Right lobe of liver (tissue), 6 donors: ENCODE data around the gene RASSF6. TPM values are rescaled to one million over a fixed set of nuclear protein-coding genes. Genes with fewer than 3 reads are reported as not detected.

Source experiments
- ATAC-seq, 4 donors: fragments of 200-7000 bp; cut with Tn5 transposase; one replicate each; pipeline ENCODE4 v1.9.1; 2020; ENCODE audit warnings: mild to moderate bottlenecking in 4 of 4, moderate library complexity in 4 of 4
- DNase-seq, 3 donors: peaks; one replicate each; pipeline ENCODE4 v3.0.0-alpha.2; 2020
- H3K27ac ChIP-seq, 3 donors: fragments of 200-600 bp; one replicate each; pipeline ENCODE4 v1.8.0; 2022
- H3K27me3 ChIP-seq, 2 donors: fragments of 200-600 bp; one replicate each; pipeline ENCODE4 v1.8.0; 2022
- H3K36me3 ChIP-seq, 4 donors: fragments of 200-600 bp; sonication (generic) in 1 of 4; one replicate each; pipeline versions ENCODE4 v1.5.1 to v1.8.0; 2017 to 2022; ENCODE audit warnings: control low read depth in 1 of 4
- H3K4me1 ChIP-seq, 4 donors: fragments of 200-600 bp; sonication (generic) in 1 of 4; one replicate each; pipeline versions ENCODE4 v1.5.1 to v1.8.0; 2017 to 2022; ENCODE audit warnings: control low read depth in 1 of 4
- H3K4me3 ChIP-seq, 3 donors: fragments of 200-600 bp; one replicate each; pipeline ENCODE4 v1.8.0; 2022
- H3K9me3 ChIP-seq, 4 donors: fragments of 200-600 bp; sonication (generic) in 1 of 4; one replicate each; pipeline versions ENCODE4 v1.5.1 to v1.8.0; 2017 to 2022; ENCODE audit warnings: control low read depth in 1 of 4
- POLR2A ChIP-seq: fragments of 450-650 bp; IDR thresholded peaks from one replicate; pipeline ENCODE4 v1.6.1; 2017; ENCODE audit warnings: antibody characterized with exemption, mild to moderate bottlenecking
- WGBS: methylation state at CpG from one replicate; pipeline ENCODE4 v1.1.6; 2018; ENCODE audit warnings: low coverage, low lambda C conversion rate; ENCODE audit not compliant: insufficient coverage; ENCODE audit errors: missing lambda C conversion rate; 5-methylcytosine and 5-hydroxymethylcytosine counted together
- intact Hi-C, 2 donors: fragments of 100-400 bp; cut with DNase I; formaldehyde crosslinking; loops; one replicate each; pipeline versions ENCODE4 v1.11.2 to v1.14.1; 2022
- total RNA-seq, 6 experiments: library from RNA; depleted of rRNA in 2 of 6; stranded (reverse); fragments of >200 nt in 2 of 6; fragmentation: NEBNext Ultra II Directional in 3 of 6; extraction: Animal tissue kit (Norgen Biotek cat#: 25700) in 3 of 6; gene quantifications; one replicate each; pipeline versions ENCODE4 v1.1.0 to v1.2.4, GENCODE V29; 2016 to 2023
- TF ChIP-seq, protein P1 (sequence below), 4 donors: fragments of 200-600 bp in 3 of 4; fragments of 450-650 bp in 1 of 4; IDR thresholded peaks; one replicate each; pipeline versions ENCODE4 v1.5.1 to v1.8.0; 2016 to 2022; ENCODE audit warnings: antibody characterized with exemption in 4 of 4, mild to moderate bottlenecking in 2 of 4
- donor health status: DM: no; HTN: yes; CAD: no.
- donor health status: DM: no; HTN: no; CAD: no.
- donor health status: DM: no; HTN: no; CAD: no.
- donor health status: DM: no; HTN: yes; CAD: no.
- donor health status: DM: no; HTN: yes; CAD: no.

RASSF6 gene
- total RNA-seq, 6 experiments from 2014 or later, result 0.22 to 2.2 (median 0.91) TPM

DNA sequence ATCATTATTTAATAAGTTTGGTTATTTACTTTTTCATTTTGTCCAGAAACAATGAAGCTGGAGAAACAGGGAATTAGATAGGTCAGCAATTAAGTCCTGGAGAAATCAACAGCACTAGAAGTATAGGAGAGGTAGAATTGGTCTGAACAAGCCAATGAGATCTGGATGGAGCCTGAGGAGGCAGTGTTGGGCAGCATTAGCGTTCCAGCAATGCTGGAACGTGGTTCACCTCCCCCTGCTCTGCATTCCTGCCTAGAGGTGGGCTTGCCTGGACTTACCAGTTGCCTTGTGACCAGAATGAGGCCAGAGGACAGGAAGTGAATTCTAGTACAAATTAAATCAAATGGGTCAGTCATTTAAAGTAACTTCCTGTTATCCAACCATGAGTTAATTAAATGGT, 4.6 kb downstream of the RASSF6 start:
- no peak overlapping the region for H3K27ac ChIP-seq

DNA sequence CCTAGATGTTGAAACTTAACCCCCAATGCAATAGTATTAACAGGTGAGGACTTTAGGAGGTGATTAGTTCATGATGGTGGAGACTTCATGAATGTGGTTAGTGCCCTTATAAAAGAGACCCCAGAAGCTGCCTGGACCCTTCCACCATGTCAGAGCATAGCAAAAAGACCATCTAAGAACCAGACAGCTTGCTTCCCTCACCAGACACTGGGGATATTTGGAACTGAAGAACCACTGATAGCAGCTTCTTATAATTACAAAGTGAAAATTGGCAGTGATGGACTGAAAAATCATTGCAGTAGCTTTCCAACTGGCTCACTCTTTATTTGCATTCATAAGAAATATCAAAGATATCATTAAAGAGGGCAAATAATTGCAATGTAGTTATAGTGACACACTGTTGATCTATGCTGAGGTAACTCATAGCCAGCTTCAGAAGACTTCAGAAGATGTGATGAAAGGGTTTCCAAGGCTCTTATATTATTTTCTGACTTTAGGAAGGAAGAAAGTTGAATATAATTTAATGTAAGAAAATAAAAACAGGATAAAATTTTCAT, 5.8 kb downstream of the RASSF6 start:
- H3K27me3 ChIP-seq, result no peaks in the 10 kb centered on the region
- H3K4me1 ChIP-seq, result peaks cover 0 to 7% (median 0%) of the 10 kb centered on the region in 4 donors
- DNase-seq, result no peak
- intact Hi-C loops, result no loop called here
- H3K4me3 ChIP-seq, result no peak overlapping the region
- no peaks in the 10 kb centered on the region for H3K9me3 ChIP-seq
- no peak for ATAC-seq
- no peak overlapping the region for H3K27ac ChIP-seq
- no peaks in the 10 kb centered on the region for H3K36me3 ChIP-seq
- TF ChIP-seq POLR2A, result no peak
- TF ChIP-seq, protein P1, sequence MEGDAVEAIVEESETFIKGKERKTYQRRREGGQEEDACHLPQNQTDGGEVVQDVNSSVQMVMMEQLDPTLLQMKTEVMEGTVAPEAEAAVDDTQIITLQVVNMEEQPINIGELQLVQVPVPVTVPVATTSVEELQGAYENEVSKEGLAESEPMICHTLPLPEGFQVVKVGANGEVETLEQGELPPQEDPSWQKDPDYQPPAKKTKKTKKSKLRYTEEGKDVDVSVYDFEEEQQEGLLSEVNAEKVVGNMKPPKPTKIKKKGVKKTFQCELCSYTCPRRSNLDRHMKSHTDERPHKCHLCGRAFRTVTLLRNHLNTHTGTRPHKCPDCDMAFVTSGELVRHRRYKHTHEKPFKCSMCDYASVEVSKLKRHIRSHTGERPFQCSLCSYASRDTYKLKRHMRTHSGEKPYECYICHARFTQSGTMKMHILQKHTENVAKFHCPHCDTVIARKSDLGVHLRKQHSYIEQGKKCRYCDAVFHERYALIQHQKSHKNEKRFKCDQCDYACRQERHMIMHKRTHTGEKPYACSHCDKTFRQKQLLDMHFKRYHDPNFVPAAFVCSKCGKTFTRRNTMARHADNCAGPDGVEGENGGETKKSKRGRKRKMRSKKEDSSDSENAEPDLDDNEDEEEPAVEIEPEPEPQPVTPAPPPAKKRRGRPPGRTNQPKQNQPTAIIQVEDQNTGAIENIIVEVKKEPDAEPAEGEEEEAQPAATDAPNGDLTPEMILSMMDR (IDR thresholded peaks at IDR 0.05), result no peak

More for the DNA sequence above, 4.6 kb downstream of the RASSF6 start:
- DNase-seq (no peak), ATAC-seq (no peak)
- 67% methylated on average over 1 of the region's 2 CpGs for WGBS
- H3K4me3 ChIP-seq, result no peak overlapping the region
- no peaks in the 10 kb centered on the region for H3K27me3 ChIP-seq
- no peaks in the 10 kb centered on the region for H3K36me3 ChIP-seq
- TF ChIP-seq POLR2A, result no peak
- TF ChIP-seq, protein P1 (IDR thresholded peaks at IDR 0.05), result no peak
- intact Hi-C loops, result no loop called here
- no peaks in the 10 kb centered on the region for H3K4me1 ChIP-seq
- H3K9me3 ChIP-seq, result no peaks in the 10 kb centered on the region

DNA sequence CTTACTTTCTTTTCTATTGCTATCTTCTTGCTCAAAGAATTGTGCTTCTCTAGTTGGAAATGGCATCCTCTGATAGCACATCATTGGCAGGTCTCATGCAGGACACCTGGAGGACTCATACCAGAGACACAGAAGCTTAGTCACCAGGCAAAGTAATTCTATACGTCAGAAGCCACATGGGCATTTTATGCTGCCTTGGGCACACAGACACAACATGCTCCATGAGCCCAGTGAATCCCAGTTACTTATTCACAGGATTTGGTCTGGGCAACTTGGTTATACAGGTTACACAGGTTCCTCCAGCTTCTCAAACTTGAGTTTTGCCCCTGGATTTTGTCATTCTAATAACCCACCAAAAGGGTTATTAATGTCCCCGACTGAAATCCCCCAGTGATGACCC, 7.1 kb downstream of the RASSF6 start:
- Histone ChIP-seq H3K4me3 (no peak overlapping the region), H3K27me3 (no peaks in the 10 kb centered on the region), H3K4me1 (peaks cover 0 to 17% (median 0%) of the 10 kb centered on the region in 4 donors), H3K36me3 (no peaks in the 10 kb centered on the region), H3K27ac (no peak overlapping the region), H3K9me3 (no peaks in the 10 kb centered on the region)
- ATAC-seq, result no peak
- WGBS, result 62% methylated on average over 2 of the region's 2 CpGs
- DNase-seq, result no peak
- intact Hi-C loops, result no loop called here
- TF ChIP-seq, protein P1 (IDR thresholded peaks at IDR 0.05), result no peak
- no peak for TF ChIP-seq POLR2A

DNA sequence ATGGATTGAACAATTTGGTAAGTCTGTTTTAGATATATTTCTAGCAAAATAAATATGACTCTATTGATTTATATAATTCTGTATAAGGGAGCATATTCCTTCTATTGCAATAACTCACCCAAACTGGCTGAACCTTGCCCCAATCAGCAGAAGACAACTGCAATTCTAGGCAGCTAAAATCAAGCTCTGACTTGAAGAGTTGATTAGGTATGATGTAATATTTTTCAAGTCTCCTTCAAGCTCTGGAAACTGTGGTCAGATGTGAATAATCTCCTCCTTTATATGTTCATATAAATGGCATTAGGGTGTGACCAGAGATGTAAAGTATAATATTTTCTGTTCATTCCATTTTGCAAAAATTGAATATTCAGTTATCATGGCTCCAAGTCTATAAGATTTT, 8.2 kb downstream of the RASSF6 start:
- H3K4me1 ChIP-seq, result peaks cover 0 to 17% (median 0%) of the 10 kb centered on the region in 4 donors

More for the DNA sequence above, 8.2 kb downstream of the RASSF6 start:
- Histone ChIP-seq H3K9me3 (no peaks in the 10 kb centered on the region), H3K4me3 (no peak overlapping the region), H3K36me3 (no peaks in the 10 kb centered on the region), H3K27ac (no peak overlapping the region), H3K27me3 (no peaks in the 10 kb centered on the region)
- ATAC-seq, result no peak
- no peak for DNase-seq
- TF ChIP-seq, protein P1 (IDR thresholded peaks at IDR 0.05), result no peak
- intact Hi-C loops, result no loop called here
